HG03039 (cell line): ENCODE results near the gene HTR3E.
A peak's percentile ranks its signal among the peaks of the same experiment; 100 is the strongest.

Source experiments
- ATAC-seq: cut with Tn5 transposase; IDR thresholded peaks from one replicate; pipeline ENCODE4 v1.9.1; 2021; ENCODE audit warnings: mild to moderate bottlenecking, moderate library complexity; ENCODE audit not compliant: unreplicated experiment

HTR3E gene

DNA sequence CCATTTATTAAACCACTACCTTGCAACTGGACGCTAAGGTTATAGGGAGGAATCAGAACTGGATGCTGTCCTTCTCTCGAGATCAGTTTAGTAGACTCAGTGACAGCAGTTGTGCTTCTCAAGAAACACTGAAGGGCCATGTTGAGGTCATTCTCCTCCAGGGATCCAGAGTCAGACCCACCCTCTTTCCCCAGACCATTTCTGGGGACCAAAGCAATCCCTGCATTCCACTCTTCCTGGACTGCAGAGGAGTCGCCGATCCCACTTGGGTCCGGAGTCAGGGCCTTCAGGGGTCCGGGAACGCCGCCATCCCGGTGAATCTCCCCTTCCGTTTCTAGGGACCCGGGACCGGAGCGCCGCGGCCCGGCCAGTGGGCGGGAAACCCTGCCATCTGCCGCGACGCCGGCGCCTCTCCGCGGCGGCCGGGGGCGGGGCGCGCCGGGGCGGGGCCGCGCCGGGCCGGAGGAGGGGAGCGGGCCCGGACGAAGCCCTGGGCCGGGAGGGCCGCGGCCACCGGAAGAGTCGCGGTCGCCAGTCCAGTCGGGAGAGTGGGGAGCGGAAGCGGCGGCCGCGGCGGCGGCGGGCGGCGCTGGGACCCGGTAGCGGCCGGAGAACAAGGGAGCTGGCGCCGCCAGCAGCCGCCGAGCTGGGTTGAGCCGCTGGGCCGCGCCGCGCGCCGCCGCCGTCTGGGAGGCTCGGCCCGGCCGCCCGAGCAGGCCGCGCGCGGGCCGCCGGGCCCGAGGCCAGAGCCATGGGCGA is 58.2 kb downstream of the HTR3E start, which contains the start of gene DVL3:
TSS of gene DVL3 (plus strand) at position 493 of the 759 bp plus-strand sequence. CDS start at position 752, 259 bp downstream.
- ATAC-seq = peak; percentile 77

DNA sequence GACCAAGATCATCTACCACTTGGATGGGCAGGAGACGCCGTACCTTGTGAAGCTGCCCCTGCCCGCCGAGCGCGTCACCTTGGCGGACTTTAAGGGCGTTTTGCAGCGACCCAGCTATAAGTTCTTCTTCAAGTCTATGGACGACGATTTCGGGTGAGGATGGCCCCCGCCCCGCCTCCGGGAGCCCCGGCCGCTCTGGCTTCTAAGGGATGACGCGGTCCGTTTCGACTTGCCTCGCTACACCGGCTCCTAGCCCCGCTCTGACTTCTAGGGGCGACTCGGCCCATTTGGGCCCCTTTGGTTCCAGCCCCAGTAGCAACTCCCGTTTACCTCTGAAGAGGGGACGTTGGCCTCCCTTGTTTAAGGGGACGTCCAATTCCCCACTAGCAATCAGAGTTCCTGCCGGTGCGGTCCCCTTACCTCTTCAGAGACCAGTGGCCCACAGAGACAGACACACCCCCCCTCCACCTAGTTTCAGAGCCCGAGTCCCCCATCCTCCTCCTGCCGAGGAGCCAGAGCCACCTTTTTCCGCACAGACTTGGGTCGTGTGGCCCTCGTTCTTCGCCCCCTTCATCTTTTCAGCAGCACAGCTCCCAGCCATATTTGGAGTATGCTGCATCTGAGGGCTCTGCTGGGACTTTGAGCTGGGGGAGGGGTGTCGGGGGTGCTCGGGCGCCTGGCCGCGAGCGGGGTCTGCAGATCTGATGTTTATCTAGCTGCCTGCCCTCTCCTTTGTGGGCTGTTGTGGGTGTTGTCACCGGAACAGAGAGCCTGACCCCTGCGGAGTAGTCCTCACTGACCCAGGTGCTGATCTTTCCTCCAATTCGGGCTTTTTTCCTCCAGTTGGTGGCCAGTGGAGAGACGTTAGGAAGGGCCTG is 59.0 kb downstream of the HTR3E start:
- peak; percentile 32 for ATAC-seq

DNA sequence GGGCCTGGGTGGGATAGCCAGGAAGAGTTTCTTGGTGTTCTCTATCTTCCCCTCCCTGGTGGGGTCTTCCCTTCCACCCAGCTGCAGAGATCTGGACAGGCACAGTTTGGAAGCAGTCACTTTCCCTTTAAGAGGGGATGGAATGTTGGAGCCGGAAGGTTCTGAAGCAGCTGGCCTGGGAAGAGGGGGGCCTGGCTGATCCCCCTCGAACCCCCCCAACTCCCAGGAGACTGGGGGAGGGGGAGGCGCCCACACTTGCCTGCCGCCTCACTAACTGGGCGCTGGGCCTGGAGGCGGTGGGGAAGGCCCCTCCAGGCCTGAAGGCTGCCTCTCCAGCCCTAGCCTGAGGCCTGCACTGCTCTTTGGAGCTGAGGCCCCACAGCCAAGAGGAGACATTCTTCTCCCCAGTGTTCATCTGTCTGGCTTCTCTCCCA is 59.7 kb downstream of the HTR3E start:
- no peak for ATAC-seq
